C1 segment of cervical spinal cord (tissue), 14 donors: ENCODE results near the gene RTF2.
"Not testable (repeated sequence)": the region's sequence is repeated elsewhere in the genome, so short reads cannot be mapped to it uniquely, and the experiment has no call there.

Source experiments
- DNase-seq, 14 donors: peaks; one replicate each; lab custom pipeline; 2025; lab: John Stamatoyannopoulos, UW

Gene RTF2

DNA sequence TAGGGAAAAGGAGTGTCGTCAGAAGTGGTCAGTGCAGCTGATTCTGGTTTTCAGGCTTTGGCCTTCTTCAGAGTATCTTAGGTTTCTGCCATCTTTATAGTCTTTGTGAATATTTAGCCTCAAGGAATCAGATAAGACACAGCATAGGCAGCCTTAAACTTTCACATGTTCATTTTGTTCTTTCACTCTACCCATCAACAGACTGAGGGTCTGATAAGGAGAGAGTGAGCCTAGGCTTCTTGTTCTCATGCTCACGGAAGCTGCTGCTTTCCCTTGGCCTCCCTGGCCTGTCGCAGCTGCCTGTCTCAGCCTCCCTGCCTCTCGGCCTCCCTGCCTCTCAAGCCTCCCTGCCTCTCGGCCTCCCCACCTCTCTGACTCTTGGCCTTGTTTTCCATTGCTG lies 20.1 kb downstream of the RTF2 start:
- no peak for DNase-seq

DNA sequence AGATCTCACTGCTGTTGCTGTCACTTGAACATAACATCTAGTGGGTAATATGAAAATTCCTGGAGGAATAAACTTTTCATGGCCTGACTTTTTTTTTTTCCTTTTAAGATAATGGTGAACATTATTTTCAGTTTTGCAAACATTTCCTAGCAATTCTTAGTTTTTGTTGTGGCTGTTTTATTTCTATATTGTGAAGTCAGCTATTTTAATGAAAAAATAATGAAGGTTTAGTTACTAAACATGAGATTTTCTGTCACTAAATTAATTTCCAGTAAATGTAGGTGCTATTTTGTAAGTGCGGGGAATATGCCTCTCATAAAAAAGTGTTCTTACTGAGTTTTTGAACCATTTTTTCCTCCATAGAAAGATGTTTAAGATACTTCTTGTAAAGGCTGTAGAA lies 32.7 kb downstream of the RTF2 start:
- DNase-seq: no peak

DNA sequence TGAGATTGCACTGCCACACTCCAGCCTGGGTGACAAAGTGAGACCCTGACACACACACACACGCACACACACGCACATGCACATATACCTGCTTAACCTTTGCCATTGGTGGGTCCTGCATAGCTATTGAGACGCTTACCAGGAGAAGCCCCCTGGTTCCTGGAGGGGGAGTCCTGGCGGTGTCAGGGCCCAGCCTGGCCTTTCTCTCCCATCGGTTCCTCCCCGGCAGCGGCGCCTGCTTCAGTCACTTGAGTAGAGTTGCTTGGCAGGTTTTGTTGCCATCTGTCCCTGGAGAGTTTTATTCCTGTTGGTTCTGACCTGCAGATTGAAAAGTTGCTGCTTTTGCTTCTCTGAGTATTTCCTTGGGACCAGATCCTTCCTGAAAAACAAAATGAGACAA lies 35.5 kb downstream of the RTF2 start:
- DNase-seq: no peak

DNA sequence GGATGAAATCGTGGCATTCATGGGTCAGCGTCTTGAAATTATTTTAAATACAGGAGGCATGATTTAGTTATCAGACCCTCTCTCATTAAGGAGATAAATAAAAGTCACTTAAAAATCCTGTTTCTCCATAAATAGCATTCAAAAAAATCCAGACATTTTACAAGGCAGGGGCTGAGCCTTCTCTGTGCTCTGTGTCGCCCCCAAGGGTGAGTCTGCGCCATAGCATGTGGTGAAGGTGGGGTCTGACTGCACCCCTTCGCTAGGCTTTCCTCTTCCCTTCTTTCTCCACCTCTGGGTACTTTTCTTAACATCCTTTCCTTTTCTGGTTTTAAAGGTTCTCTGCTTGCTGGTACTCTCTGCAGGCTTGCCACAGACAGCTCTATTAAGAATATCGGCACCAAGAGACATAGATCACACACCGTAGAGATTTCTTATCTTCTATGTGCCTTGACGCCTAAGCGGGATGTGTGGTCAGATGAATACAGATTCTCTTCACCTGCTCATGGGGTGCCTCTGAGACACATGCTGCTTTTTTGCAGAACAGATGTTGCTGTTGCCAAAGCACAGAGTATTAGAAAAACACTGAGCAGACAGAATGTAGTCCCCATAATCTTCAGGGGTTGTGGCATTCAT lies 36.1 kb downstream of the RTF2 start:
- DNase-seq: no peak

- no peak for DNase-seq
Measured at GRCh38 chr20:56506103-56506502, 37.7 kb downstream of the RTF2 start.

- DNase-seq: no peak
Measured at GRCh38 chr20:56511926-56512325, 43.5 kb downstream of the RTF2 start.

DNA sequence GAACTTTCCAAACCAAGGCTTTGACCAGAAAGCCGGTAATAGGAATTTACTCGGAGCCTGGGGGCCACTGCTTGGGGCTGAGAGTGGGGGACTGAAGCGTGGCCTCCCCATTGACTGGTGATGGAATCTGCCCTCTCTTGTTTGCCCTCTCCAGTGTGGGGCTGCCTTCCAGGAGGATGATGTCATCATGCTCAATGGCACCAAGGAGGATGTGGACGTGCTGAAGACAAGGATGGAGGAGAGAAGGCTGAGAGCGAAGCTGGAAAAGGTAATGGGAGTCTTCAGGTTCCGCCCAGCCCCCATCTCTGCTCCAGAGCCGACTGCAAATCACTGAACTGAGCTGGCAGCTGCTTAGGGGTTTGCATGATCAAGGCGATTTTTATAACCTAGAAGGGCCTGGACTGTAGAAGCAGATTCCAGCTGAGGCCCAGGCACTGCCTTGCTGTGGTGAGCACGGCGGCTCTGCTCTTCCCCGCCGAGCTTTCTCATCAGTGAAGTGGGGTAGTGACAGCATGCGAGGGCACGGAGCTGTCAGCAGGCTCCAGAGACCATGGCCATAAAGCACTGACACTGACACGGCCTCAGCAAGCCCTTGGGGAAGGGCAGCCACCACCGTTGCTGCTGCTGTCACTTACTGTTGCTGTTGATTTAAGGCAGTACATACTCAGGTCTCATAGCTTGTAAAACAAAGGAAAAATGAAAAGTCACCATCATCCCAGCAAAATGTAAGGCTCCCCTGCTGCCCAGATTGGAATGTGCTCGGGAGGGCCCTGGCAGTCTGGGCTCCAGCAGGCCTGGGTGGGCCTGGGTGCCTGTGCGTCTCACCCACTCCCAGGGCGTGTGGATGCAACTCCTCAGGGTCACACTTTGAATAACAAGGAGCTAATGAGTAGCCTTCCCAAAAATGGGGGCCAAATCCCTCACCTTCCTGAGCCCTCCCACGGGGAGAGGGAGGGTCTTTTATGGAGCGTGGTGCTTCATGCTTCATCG lies 45.0 kb downstream of the RTF2 start:
- DNase-seq: no peak

GRCh38 chr20:56516631-56517030 lies 48.2 kb downstream of the RTF2 start:
- peak in 11 of 14 donors; percentile 2 to 46 (median 26) for DNase-seq

GRCh38 chr20:56517211-56517610 lies 48.8 kb downstream of the RTF2 start:
- DNase-seq: peak in 1 of 14 donors; percentile 8

- DNase-seq: peak in 3 of 14 donors; percentile 11 to 29 (median 22)
Measured at GRCh38 chr20:56517641-56518040, 49.2 kb downstream of the RTF2 start.

- peak in 1 of 14 donors; percentile 14 for DNase-seq
Measured at GRCh38 chr20:56518126-56518525, 49.7 kb downstream of the RTF2 start.

GRCh38 chr20:56518721-56519398 lies 50.4 kb downstream of the RTF2 start:
- DNase-seq: no peak

DNA sequence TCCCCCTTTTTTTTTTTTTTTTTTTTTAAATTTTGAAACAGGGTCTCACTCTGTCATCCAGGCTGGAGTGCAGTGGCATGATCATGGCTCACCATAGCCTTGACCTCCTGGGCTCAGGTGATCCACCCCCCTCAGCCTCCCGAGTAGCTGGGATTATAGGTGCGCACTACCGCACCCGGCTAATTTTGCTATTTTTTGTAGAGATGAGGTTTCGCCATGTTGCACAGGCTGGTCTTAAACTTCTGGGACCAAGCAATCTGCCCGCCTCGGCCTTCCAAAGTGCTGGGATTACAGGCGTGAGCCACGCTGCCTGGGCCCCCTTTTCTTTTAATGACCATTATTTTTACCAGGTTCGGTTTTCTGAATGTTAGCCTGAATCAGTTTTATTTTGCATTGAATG lies 51.1 kb downstream of the RTF2 start:
- DNase-seq: no peak

- no peak for DNase-seq
Measured at GRCh38 chr20:56520180-56520579, 51.8 kb downstream of the RTF2 start.

GRCh38 chr20:56520746-56521354 lies 52.4 kb downstream of the RTF2 start:
- DNase-seq: not testable (repeated sequence)

- no peak for DNase-seq
Measured at GRCh38 chr20:56522311-56522710, 53.9 kb downstream of the RTF2 start.

DNA sequence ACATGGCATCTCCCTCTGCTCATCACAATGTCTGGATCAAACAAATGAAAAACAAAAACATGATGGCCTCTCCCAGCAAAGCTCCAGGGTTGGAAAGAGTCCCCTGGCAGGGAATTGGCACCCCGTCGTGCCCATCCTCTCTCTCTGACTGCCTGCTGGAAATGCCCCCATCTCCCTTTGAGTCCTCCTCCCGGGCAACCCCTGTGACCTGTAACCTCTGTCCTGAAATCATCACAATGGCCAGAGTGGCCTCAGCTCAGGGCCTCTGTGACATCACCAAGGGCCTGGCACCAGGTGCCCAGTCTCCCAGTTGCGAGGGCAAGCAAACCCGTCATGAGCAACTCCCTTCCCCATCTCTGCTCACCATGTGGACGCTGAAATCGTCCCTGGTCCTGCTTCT lies 56.0 kb downstream of the RTF2 start, which contains the start of gene FAM209A:
FAM209A (plus strand) TSS at position 301 of the 400 bp plus-strand sequence; CDS start at position 366, 65 bp downstream.
- not testable (repeated sequence) for DNase-seq

DNA sequence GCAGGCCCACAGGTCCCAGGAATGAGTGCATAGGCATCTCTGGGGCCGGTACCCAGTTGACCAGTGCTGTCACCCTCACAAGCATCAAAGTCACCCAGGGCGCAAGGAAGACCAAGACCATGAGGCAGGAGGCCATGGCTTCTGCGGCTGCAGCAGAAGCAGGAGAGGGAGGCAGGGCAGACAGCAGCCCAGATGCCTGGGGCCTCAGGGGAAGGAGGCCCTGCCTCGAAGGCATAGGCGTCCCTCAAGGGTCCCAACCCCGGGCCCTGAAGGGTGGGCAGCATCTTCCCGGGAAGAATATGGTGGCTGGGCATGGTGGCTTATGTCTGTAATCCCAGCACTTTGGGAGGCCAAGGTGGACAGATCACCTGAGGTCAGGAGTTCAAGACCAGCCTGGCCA lies 59.1 kb downstream of the RTF2 start:
- no peak for DNase-seq

DNA sequence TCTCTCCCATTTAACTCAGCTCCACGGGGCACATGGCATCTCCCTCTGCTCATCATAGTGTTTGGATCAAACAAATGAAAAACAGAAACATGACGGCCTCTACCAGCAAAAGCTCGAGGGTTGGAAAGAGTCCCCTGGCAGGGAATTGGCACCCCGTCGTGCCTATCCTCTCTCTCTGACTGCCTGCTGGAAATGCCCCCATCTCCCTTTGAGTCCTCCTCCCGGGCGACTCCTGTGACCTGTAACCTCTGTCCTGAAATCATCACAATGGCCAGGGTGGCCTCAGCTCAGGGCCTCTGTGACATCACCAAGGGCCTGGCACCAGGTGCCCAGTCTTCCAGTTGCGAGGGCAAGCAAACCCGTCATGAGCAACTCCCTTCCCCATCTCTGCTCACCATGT lies 64.5 kb downstream of the RTF2 start, which contains the start of gene FAM209B:
FAM209B (plus strand) TSS at position 301 of the 400 bp plus-strand sequence; CDS start at position 397, 96 bp downstream.
- DNase-seq: not testable (repeated sequence)

GRCh38 chr20:56537997-56538396 lies 69.6 kb downstream of the RTF2 start:
- DNase-seq: no peak

DNA sequence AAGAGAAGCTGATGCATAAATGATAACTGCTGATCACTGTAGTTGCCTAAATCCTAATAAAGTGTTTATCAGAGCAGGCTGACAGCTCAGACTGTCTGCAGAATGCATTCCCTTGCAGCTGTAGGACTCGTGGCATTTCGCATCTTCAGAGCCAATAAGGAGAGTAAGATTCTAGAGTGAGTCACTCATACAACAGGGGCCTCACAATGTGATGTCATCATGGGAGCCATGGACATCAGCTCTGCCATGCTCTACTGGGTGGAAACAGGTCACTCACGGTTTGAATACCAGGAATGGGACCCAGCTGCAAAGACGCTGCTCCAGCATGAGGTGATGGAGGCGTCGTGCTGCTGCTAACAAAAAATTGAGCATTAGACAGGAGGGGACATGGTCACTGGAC lies 72.0 kb downstream of the RTF2 start:
- DNase-seq: no peak
